ENCODE data around the gene IDH1.

- TF ChIP-seq HOXA5 (CRISPR knock-in tag; IDR thresholded peaks at IDR 0.05) (no peak), JUN (CRISPR knock-in tag; IDR thresholded peaks at IDR 0.05) (no peak), RORA (CRISPR knock-in tag; IDR thresholded peaks at IDR 0.05) (no peak), MZF1 (CRISPR knock-in tag; IDR thresholded peaks at IDR 0.05; ENCODE audit: borderline replicate concordance) (no peak), CTCF (CRISPR knock-in tag; IDR thresholded peaks at IDR 0.05) (no peak), ZNF510 (CRISPR knock-in tag; IDR thresholded peaks at IDR 0.05; ENCODE audit: low read depth) (no peak), MAF1 (CRISPR knock-in tag; IDR thresholded peaks at IDR 0.05; ENCODE audit: borderline replicate concordance) (no peak), ZNF644 (CRISPR knock-in tag; IDR thresholded peaks at IDR 0.05; ENCODE audit: low read depth) (no peak)
Observed at GRCh38 chr2:208224802-208225201, 30.1 kb downstream of the IDH1 start.
